Measurements from ENCODE around the gene AQP7.
"Not testable (repeated sequence)": the region's sequence is repeated elsewhere in the genome, so short reads cannot be mapped to it uniquely, and the experiment has no call there.

Gene AQP7

DNA sequence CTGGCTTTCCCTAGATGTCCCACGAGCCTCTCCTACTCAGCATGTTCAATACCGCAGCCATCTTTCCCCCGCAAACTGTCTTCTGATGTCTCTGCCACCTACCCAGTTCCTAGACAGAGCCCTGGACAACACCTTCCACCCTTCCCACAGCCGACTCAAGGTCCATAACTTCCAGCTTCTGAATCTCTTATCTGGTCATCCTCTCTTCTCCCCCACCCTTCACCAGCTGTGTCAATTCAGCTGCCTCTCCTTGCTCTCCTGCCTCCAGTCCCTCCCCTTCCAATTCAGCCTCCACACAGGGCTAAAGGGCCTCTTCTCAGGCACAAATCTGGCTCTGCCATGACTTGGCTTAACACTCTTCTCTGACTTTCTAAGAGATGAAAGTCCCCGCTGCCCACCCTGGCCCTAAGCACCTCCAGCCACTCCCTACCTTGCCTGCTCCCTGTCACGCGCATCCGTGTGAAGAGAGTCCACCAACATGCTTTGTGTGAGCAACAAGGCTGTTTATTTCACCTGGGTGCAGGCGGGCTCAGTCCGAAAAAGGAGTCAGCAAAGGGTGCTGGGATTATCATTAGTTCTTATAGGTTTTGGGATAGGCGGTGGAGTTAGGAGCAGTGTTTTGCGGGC, 25.2 kb downstream of the AQP7 start:
- DNase-seq (ENCODE audit: low read depth in 2 of 3, low spot score in 1 of 3) = no peak

DNA sequence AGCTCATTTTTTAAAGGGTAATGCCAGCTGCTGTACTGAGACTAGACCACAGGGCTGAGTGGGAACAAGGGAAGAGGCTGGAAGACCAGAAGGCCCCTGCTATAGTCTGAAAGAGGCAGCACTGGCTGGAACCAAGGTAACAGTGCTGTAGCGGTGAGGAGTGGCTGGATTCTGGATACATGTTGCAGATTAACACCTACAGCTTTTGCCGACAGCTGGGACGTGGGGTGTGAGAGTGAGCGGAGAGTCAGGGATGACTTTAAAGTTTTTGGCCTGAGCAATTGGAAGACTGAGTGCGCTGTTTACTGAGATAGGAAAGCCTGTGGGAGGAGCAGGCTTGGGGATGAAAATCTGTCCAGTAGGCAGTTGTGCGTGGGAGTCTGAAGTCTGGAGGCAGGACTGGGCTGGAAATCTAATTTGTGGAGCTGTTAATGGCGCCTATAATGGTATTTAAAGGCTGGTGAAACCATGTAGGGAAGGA, 26.5 kb downstream of the AQP7 start:
- no peak for DNase-seq (ENCODE audit: low read depth in 2 of 3, low spot score in 1 of 3)

DNA sequence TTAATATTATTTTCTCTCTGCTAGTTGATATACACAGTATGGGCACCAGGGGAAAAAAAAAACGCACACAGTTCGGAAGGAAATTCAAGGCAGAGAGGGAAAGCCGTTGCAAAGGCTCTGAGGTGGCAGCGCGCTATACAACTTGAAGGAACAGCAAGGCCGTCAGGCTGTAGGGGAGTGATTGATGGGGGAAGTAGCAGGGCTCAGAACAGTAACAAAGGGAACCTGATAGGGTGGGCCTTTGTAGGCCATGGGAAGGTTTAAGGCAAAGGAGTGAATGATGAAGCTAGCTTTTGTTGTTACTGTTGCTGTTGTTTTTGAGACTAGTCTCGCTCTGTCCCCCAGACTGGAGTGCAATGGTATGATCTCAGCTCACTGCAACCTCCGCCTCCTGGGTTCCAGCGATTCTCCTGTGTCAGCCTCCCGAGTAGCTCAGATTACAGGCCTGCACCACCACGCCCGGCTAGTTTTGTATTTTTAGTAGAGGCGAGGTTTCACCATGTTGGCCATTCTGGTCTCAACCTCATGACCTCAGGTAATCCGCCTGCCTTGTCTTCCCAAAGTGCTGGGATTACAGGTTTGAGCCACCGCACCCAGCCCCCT, 27.0 kb downstream of the AQP7 start:
- DNase-seq (ENCODE audit: low read depth in 2 of 3, low spot score in 1 of 3) = peak in 1 of 3 donors; percentile 5

DNA sequence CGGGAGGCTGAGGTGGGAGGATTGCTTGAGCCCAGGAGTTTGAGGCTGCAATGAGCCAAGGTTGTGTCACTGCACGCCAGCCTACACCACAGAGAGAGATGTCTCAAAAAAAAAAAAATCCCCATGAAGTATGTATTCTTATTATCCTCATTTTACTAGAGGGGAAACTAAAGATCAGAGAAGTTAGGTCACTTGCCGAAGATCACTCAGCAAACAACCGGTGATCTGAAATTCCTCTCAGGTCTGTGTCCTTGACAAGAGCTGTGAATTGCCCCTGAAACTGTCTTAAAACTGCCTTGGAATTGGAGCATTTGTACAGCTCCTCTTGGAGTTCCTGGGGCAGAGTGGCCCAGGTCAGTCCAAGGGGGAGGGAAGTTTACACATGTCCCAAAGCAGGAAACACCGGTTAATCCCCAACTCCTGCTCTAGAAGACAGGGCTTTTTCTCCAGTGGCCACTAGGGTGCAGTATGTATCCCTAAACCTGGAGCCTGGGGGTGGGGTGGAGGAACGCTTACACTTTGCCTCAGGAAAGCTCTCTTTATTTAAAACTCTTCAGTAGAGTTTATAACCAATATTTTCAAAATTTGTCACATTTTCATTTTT, 27.6 kb downstream of the AQP7 start:
- peak; percentile 45 to 68 (median 52) for DNase-seq (ENCODE audit: low read depth in 2 of 3, low spot score in 1 of 3)

DNA sequence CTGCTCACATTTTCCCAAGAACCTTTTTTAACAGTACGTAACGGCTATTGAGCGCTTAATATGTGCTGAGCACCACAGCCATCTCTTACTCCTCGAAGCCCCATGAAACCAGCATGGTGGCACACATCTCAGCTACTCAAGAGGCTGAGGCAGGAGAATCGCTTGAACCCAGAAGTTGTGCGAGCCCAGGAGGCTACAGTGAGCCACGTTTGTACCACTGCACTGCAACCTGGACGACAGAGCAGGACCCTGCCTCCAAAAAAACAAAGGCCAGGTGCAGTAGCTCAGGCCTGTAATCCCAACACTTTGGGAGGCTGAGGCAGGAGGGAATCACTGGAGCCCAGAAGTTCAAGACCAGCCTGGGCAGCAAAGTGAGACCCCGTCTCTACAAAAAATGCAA, 28.2 kb downstream of the AQP7 start:
- no peak for DNase-seq (ENCODE audit: low read depth in 2 of 3, low spot score in 1 of 3)

DNA sequence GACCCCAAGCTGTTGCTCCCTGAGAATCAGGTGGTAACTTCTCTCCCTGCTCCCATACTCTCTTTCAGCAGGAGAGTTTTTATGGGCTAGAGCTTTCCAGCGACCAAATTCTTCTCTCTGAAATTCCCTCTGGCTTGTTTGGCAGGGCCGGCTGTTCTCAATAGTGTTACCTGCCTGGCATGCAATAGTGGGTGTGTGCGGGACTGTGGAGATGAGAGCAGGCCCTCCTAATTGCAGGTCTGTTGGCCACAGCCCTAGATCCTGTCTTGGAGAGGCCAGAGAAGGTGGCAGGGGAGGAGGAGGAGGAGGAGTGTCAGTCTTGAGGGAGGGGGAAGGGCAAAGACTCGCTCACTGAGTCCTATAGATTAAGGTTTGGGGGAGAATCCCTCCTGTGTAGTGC, 29.5 kb downstream of the AQP7 start:
- no peak for DNase-seq (ENCODE audit: low read depth in 2 of 3, low spot score in 1 of 3)

DNA sequence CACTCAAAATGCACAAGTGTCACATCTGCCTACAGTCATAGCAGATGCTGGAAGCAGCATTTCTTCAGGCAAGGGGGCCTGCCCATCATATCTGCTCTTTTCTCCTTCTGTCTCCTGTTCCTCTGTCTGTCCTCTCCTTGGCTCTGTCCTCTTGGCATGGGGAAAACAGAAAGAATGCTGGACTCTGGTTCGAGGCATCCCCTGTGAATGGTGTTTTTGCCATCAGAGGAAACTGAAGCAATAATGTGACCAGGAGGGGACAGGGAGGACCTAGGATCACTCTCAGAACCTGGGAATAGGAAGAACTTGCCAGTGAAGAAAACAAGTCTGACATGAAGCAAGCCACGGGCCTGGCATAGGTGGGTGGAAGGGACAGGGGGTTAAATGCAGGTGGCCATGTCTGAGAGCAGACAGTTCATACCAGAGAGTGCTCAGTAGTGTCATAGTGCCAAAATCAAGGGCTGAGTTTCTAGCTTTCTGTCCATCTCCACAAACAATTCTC, 35.3 kb downstream of the AQP7 start:
- no peak for DNase-seq (ENCODE audit: low read depth in 2 of 3, low spot score in 1 of 3)

DNA sequence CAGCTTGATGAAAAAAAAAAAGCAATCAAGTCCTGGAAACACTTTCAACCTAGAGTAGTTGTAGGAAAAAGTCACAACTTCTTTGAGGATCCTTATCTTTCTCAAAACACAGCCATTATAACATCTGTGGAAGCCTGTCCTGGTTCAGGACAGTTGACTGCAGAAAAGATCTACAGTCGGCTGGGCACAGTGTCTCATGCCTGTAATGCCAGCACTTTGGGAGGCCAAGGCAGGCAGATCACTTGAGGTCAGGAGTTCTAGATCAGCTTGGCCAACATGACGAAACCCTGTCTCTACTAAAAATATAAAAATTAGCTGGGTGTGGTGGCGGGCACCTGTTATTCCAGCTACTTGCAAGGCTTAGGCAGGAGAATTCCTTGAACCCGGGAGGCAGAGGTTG, 37.6 kb downstream of the AQP7 start:
- not testable (repeated sequence) for DNase-seq (ENCODE audit: low read depth in 2 of 3, low spot score in 1 of 3)

DNA sequence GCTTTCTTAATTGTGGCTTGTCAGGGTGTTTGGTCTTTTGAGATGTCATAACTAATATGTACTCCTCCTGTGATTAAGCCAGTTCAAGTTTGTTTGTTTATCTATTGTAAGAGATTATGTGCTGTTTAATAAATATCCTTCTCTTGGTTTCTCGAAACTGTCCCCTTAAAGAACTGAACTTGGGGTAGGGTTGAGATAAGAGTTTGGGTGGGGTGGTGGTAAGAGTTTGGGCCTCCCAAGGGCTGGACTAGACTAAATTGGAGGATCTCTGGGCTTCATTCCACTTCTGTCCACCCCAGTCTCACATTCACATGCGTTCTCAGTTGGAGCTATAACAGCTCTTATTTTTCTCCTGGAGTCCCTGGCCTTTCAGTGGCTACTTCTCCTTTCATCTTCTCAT, 38.2 kb downstream of the AQP7 start:
- DNase-seq (ENCODE audit: low read depth in 2 of 3, low spot score in 1 of 3) = no peak

DNA sequence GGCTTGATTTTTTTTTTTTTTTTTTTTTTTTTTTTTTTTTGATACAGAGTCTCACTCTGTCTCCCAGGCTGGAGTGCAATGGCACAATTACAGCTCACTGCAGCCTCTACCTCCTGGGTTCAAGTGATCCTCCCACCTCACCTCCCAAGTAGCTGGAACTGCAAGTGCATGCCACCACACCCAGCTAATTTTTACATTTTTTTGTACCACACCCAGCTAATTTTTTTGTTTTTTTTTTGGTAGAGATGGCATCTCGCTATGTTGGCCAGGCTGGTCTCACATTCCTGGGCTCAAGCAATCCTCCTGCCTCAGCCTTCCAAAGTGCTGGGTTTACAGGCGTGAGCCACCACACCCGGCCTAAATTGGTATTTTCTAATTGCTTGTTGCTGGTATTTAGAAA, 43.7 kb downstream of the AQP7 start:
- not testable (repeated sequence) for DNase-seq (ENCODE audit: low read depth in 2 of 3, low spot score in 1 of 3)

DNA sequence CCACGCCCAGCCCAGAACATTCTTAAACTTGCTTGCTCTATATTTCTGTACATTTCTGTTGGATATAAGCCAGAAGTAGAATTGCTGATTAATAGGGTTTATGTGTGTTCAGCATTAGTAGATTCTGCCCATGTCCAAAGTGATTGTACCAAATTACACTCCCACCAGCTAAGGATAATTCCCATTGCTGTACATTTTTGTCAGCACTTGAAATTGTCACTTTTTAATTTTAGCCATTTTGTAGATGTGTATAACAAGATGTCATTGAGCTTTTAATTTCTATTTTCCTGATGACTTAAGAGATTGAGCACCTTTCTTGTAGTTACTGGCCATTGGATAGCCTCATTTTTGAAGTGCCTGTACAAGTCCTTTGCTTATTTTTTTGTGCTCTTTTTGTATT, 46.4 kb downstream of the AQP7 start:
- no peak for DNase-seq (ENCODE audit: low read depth in 2 of 3, low spot score in 1 of 3)

DNA sequence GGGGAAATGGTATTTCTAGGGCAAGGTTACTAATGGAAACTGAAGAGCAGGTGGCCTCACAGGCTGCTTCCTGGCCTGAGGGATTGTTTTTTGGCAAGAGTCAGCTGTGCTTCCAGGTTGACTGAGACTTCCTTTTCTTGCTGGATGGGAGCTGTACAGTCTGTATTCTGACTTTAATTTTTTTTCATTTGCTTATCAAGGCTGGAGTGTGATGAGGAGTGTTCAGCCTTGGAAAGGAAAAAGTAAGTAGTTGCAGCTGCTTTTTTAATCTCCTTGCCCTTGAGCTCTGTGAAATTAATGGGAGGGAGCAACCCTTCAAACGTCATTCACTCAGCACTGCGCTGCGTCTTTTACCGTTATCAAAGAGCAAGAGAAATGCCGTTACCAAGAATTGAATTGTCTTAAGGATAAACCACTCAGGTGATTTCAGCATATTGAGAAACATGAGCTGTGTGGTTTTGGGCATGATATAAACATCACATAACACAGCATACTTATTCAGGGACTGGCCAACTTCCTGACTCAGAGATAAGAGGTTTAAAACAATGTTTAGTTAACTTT, 47.6 kb downstream of the AQP7 start:
- no peak for DNase-seq (ENCODE audit: low read depth in 2 of 3, low spot score in 1 of 3)

DNA sequence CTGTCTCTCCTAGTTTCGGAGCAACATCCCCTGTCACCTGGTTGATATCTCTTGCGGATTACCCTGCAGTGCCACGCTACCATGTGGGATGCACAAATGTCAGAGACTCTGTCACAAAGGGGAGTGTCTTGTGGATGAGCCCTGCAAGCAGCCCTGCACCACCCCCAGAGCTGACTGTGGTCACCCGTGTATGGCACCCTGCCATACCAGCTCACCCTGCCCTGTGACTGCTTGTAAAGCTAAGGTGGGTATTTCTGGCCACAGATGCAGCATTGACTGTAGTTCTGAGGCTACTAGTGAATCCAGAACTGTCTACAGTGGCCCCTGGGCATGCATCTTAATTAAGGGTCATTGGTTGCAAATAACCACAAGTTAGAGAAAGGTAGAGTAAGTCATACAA, 50.8 kb downstream of the AQP7 start:
- no peak for DNase-seq (ENCODE audit: low read depth in 2 of 3, low spot score in 1 of 3)

DNA sequence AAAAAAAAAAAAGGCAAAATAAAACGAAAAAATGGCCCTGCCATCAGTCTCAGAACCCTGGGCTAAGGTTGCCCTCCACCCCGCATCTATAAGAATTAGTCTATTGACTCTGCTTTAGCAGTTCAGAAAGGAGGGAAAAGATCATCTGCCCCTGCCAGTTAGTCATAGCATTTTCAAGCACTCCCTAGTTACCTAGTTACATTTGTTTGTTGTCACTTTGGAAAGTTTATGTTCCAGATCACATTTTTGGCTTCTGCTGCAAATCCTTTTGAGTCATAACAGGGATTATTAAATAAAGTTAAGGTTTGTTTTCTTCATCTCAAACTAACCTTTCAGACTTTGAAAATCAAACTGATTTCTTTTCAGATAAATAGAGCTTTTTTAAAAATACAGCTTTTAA, 52.1 kb downstream of the AQP7 start:
- DNase-seq (ENCODE audit: low read depth in 2 of 3, low spot score in 1 of 3) = no peak

DNA sequence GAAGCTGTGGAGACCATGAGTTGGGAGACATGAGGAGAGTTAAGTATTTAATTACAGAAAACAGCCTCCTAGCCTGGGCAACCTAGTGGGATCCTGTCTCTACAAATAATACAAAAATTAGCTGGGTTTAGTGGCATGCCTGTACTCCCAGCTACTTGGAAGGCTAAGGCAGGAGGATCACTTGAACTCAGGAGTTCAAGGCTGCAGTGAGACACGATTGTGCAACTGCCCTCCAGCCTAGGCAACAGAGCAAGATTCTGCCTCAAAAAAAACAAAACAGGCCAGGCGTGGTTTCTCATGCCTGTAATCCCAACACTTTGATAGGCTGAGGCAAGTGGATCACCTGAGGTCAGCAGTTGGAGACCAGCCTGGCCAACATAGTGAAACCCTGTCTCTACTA, 52.6 kb downstream of the AQP7 start:
- DNase-seq (ENCODE audit: low read depth in 2 of 3, low spot score in 1 of 3) = no peak

DNA sequence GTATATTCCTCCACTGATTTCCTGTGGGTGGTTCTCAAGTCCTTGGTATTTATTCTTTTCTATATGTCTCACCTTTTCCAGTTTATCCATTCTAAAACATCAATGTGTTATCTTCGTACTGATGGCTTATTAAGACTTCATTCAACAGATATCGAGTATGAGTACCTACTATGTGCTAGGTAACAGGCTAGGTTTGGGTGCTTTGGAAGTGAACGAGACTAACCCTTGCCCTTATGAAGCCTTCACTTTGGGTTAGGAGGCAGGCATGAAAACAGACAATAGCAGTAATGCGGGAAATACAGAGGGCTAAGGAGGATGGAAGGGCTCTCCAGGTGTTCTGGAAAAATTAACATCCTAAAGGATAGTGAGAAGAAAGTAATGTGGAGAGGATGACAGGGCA, 53.4 kb downstream of the AQP7 start:
- no peak for DNase-seq (ENCODE audit: low read depth in 2 of 3, low spot score in 1 of 3)

DNA sequence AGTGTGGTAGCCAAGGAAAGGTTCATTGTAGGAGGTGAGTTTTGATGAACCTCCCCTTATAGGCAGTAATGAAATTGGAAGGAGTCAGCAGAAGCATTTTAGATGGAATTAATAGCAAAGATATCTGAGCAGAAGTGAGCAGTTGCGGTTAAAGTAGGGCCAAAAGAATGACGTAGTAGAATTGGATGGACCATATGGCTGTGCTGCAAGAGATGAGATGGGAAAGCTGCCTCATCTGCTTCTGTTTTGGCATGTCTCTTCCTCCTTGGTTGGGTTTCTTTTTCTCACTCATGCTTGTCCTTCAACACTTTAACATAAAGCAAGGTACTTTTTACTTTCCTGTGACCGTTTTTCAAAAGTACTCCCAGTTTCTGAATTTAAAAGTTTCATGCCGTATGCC, 55.8 kb downstream of the AQP7 start:
- no peak for DNase-seq (ENCODE audit: low read depth in 2 of 3, low spot score in 1 of 3)

DNA sequence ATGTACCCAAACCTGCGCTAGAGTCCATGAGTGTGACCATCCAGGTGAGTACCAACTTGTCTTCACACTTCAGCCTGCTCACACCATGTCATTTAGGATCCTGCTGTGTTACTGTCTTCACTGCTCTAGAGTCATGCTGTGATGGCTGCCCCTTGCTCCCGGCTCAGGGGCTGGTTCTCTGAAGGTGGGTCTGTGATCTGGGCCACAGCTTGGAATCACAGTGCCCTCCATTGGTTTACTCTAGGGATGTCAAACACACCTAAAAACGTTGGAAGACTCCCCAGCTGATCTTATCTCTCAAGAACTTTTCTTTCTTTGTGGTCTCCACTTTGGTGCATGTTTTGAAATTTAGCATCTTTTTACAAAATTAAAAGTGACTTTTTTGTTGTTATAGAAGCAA, 58.2 kb downstream of the AQP7 start:
- DNase-seq (ENCODE audit: low read depth in 2 of 3, low spot score in 1 of 3) = no peak

DNA sequence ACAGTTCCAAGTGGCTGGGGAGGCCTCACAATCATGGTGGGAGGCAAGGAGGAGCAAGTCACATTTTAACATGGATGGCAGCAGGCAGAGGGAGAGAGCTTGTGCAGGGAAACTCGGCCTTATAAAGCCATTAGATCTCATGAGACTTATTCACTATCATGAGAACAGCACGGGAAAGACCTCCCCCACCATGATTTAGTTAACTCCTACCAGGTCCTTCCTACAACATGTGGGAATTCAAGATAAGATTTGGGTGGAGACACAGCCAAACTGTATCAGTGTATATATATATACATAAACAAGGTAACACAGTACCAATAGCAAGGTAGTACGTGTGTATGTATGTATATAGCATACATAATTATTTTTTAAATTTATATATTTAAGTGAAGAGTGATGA, 61.2 kb downstream of the AQP7 start:
- no peak for DNase-seq (ENCODE audit: low read depth in 2 of 3, low spot score in 1 of 3)

DNA sequence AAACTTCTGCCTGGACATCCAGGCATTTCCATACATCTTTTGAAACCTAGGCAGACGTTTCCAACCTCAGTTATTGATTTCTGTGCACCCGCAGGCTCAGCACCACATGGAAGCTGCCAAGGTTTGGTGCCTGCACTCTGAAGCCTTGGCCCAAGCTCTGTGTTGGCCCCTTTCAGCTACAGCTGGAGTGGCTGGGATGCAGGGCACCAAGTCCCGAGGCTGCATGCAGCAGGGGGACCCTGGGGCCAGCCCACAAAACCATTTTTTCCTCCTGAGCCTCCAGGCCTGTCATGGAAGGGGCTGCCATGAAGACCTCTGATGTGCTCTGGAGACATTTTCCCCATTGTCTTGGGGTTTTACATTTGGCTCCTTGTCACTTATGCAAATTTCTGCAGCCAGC, 62.2 kb downstream of the AQP7 start:
- no peak for DNase-seq (ENCODE audit: low read depth in 2 of 3, low spot score in 1 of 3)
